Measurements from ENCODE around the gene SLC35E4.

The SLC35E4 gene

DNA sequence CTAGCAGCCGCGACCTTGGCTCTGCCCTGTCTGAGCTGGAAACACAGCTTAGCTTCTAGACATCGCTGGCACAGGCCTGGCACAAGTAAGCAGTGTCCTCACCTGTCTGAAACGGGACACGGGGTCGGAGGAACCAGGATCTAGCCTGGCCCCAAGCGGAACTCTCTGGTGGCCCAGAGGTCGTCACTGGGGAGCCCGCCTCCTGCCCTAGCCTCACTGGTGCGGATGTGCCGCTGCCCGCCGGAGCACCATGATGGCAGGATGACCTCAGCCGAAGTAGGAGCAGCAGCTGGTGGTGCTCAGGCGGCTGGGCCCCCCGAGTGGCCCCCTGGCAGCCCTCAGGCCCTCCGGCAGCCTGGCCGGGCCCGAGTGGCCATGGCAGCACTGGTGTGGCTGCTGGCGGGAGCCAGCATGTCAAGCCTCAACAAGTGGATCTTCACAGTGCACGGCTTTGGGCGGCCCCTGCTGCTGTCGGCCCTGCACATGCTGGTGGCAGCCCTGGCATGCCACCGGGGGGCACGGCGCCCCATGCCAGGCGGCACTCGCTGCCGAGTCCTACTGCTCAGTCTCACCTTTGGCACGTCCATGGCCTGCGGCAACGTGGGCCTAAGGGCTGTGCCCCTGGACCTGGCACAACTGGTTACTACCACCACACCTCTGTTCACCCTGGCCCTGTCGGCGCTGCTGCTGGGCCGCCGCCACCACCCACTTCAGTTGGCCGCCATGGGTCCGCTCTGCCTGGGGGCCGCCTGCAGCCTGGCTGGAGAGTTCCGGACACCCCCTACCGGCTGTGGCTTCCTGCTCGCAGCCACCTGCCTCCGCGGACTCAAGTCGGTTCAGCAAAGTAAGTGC, 871 bp downstream of the SLC35E4 start:
- Histone ChIP-seq H3K27me3 (ENCODE audit: insufficient read depth, low read length, poor library complexity) (no peaks in the 10 kb centered on the region), H3K27ac (ENCODE audit: low read length) (no peak overlapping the region)

DNA sequence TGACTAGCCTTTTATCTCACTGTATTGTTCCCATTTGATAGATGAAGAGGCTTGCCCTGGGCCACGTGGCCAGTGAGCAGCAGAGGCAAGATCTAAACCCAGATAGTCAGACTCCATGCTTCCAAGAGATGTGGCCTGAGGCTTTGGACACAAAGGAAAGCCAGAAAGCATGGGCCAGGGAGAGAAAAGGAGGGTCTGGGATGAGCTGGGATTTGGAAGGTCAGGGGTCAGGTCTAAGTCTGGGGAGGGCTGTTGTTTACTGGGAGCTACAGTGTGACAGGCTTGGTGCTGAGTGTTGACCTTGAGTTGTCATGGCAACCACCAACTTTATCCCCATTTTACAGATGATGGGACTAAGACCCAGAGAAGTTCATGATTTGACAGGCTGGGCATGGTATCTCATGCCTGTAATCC, 2.1 kb downstream of the SLC35E4 start:
- Histone ChIP-seq H3K4me3 (ENCODE audit: low read depth in 1 of 2, low read length in 2 of 2) (no peak overlapping the region), H3K9ac (ENCODE audit: low read depth, low read length) (no peak overlapping the region), H4K20me1 (ENCODE audit: insufficient read depth, low read length) (0 out of 2 replicates have a peak, but pooled peaks cover 6% of the 10 kb centered on the region), H2AFZ (ENCODE audit: low read depth, low read length) (no peak overlapping the region), H3K4me1 (ENCODE audit: insufficient read depth, low read length) (peaks cover 30% of the 10 kb centered on the region), H3K27me3 (ENCODE audit: insufficient read depth, low read length, poor library complexity) (no peaks in the 10 kb centered on the region), H3K79me2 (ENCODE audit: insufficient read depth, low read length) (no peaks in the 10 kb centered on the region), H3K9me3 (ENCODE audit: insufficient read depth, low read length, severe bottlenecking) (no peaks in the 10 kb centered on the region), H3K36me3 (ENCODE audit: insufficient read depth, low read length) (no peaks in the 10 kb centered on the region), H3K4me2 (ENCODE audit: insufficient read depth, low read length) (no peak overlapping the region), H3K27ac (ENCODE audit: low read length) (no peak overlapping the region)
- TF ChIP-seq EZH2 (IDR thresholded peaks at IDR 0.05; ENCODE audit: borderline replicate concordance, low read depth, low read length, severe bottlenecking): no peak
- TF ChIP-seq, protein P1, sequence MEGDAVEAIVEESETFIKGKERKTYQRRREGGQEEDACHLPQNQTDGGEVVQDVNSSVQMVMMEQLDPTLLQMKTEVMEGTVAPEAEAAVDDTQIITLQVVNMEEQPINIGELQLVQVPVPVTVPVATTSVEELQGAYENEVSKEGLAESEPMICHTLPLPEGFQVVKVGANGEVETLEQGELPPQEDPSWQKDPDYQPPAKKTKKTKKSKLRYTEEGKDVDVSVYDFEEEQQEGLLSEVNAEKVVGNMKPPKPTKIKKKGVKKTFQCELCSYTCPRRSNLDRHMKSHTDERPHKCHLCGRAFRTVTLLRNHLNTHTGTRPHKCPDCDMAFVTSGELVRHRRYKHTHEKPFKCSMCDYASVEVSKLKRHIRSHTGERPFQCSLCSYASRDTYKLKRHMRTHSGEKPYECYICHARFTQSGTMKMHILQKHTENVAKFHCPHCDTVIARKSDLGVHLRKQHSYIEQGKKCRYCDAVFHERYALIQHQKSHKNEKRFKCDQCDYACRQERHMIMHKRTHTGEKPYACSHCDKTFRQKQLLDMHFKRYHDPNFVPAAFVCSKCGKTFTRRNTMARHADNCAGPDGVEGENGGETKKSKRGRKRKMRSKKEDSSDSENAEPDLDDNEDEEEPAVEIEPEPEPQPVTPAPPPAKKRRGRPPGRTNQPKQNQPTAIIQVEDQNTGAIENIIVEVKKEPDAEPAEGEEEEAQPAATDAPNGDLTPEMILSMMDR (IDR thresholded peaks at IDR 0.05; ENCODE audit: borderline replicate concordance, extremely low read depth, low read length, poor library complexity, severe bottlenecking): no peak
- DNase-seq (no peak), ATAC-seq (ENCODE audit: insufficient read depth, low read depth) (no peak)

More for the DNA sequence above, 871 bp downstream of the SLC35E4 start:
- TF ChIP-seq, protein P1 (IDR thresholded peaks at IDR 0.05; ENCODE audit: borderline replicate concordance, extremely low read depth, low read length, poor library complexity, severe bottlenecking): no peak
- no peak for TF ChIP-seq EZH2 (IDR thresholded peaks at IDR 0.05; ENCODE audit: borderline replicate concordance, low read depth, low read length, severe bottlenecking)
- H2AFZ ChIP-seq (ENCODE audit: low read depth, low read length): peak overlapping the region; percentile 73
- 0 out of 2 replicates have a peak, but pooled peaks cover 6% of the 10 kb centered on the region for H4K20me1 ChIP-seq (ENCODE audit: insufficient read depth, low read length)
- peak overlapping the region; percentile 92 for H3K4me2 ChIP-seq (ENCODE audit: insufficient read depth, low read length)
- no peaks in the 10 kb centered on the region for H3K36me3 ChIP-seq (ENCODE audit: insufficient read depth, low read length)
- no peak for ATAC-seq (ENCODE audit: insufficient read depth, low read depth)
- no peak for DNase-seq
- H3K4me1 ChIP-seq (ENCODE audit: insufficient read depth, low read length): peaks cover 30% of the 10 kb centered on the region
- no peaks in the 10 kb centered on the region for H3K79me2 ChIP-seq (ENCODE audit: insufficient read depth, low read length)
- H3K9ac ChIP-seq (ENCODE audit: low read depth, low read length): peak overlapping the region; percentile 57
- H3K9me3 ChIP-seq (ENCODE audit: insufficient read depth, low read length, severe bottlenecking): no peaks in the 10 kb centered on the region
- H3K4me3 ChIP-seq (ENCODE audit: low read depth in 1 of 2, low read length in 2 of 2): peak overlapping the region; percentile 12 to 58; a peak in 3 of 4 replicates

DNA sequence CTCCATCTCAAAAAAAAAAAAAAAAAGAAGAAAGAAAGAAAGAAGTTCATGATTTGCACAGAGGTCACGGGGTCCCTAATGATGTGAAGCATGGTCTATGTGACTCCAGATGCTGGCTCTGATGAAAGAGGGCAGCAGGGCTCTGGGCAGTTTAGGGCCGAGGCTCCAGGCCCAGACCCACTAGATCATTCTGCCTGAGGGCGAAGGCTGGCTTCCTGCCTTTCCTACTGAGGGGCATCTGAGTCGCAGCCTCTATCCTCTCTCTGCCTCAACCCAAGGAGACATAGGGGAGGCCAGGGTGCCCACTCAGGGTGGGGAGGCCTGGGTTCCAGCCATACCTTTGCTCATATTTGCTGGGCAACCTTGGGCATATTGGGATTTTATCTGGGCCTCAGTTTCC, 4.8 kb downstream of the SLC35E4 start:
- Histone ChIP-seq H3K9me3 (ENCODE audit: insufficient read depth, low read length, severe bottlenecking) (no peaks in the 10 kb centered on the region), H3K4me2 (ENCODE audit: insufficient read depth, low read length) (no peak overlapping the region), H3K4me1 (ENCODE audit: insufficient read depth, low read length) (peaks cover 17% of the 10 kb centered on the region), H4K20me1 (ENCODE audit: insufficient read depth, low read length) (no peaks in the 10 kb centered on the region), H3K27me3 (ENCODE audit: insufficient read depth, low read length, poor library complexity) (no peaks in the 10 kb centered on the region), H3K36me3 (ENCODE audit: insufficient read depth, low read length) (no peaks in the 10 kb centered on the region), H2AFZ (ENCODE audit: low read depth, low read length) (no peak overlapping the region), H3K4me3 (ENCODE audit: low read depth in 1 of 2, low read length in 2 of 2) (no peak overlapping the region), H3K9ac (ENCODE audit: low read depth, low read length) (no peak overlapping the region), H3K27ac (ENCODE audit: low read length) (no peak overlapping the region), H3K79me2 (ENCODE audit: insufficient read depth, low read length) (no peaks in the 10 kb centered on the region)
- no peak for TF ChIP-seq EZH2 (IDR thresholded peaks at IDR 0.05; ENCODE audit: borderline replicate concordance, low read depth, low read length, severe bottlenecking)
- TF ChIP-seq, protein P1 (IDR thresholded peaks at IDR 0.05; ENCODE audit: borderline replicate concordance, extremely low read depth, low read length, poor library complexity, severe bottlenecking): no peak
- ATAC-seq (ENCODE audit: insufficient read depth, low read depth) (no peak), DNase-seq (no peak)
